Measurements from ENCODE around the gene SNTG2.

The SNTG2 gene

GRCh38 chr2:1249897-1250687 lies 299.4 kb downstream of the SNTG2 start:
- no peak for DNase-seq

- no peak for DNase-seq
Observed at GRCh38 chr2:1251520-1251919, 300.9 kb downstream of the SNTG2 start.

GRCh38 chr2:1253629-1254028 lies 303.0 kb downstream of the SNTG2 start:
- no peak for DNase-seq

- no peak for DNase-seq
Observed at GRCh38 chr2:1254662-1255343, 304.2 kb downstream of the SNTG2 start.

GRCh38 chr2:1256632-1257324 lies 306.1 kb downstream of the SNTG2 start:
- no peak for DNase-seq

GRCh38 chr2:1257334-1257733 lies 306.7 kb downstream of the SNTG2 start:
- no peak for DNase-seq

DNA sequence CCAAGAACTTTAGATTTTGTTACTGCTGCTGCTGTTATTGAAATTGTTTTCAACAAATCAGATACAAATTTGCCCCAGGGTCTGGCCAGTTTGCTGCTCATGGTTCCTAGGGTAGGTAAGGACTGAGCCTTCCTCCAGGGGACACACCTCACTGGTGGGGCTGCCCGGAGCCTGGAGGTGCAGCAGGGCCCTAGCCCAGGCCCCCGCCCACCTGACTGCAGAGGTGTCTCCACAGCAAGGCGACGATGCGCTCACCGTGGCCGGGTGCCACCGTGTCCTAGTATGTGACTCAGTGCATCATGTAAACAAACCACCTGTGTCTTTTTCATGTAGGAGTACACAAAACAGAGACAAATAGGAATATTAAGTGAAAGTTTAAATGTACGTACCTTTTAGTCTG lies 309.1 kb downstream of the SNTG2 start:
- DNase-seq, result no peak

DNA sequence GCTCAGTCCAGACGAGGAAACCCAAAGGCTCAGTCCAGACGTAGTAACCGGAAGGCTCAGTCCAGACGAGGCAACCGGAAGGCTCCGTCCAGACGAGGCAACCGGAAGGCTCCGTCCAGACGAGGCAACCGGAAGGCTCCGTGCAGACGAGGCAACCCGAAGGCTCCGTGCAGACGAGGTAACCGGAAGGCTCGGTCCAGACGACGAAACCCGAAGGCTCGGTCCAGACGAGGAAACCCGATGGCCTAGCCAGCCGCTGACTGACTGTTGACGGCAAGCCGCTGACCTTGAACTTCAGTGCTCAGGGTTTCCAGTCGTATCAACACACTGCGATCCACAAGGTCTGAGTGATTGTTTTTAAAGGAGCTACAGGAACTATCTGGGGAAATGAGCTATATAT lies 312.0 kb downstream of the SNTG2 start:
- no peak for DNase-seq

DNA sequence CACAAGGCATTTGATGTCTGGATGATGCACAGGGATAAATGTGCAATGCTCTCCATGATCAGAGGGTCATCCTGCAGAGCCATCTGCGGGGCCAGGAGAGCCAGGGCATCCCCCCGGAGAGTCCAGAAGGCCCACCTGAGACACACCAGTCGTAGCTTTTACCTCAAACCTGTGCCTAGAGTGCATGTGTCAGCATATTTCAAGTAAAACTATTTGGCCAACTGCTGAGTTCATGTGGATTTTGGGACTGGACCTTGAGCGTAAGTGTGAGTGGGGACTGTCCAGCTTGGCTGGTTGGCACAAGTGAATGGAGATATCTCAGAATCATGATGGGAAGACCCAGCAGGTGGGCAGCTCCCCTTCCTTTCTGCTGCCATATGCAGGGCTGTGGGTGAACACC lies 314.8 kb downstream of the SNTG2 start:
- no peak for DNase-seq

DNA sequence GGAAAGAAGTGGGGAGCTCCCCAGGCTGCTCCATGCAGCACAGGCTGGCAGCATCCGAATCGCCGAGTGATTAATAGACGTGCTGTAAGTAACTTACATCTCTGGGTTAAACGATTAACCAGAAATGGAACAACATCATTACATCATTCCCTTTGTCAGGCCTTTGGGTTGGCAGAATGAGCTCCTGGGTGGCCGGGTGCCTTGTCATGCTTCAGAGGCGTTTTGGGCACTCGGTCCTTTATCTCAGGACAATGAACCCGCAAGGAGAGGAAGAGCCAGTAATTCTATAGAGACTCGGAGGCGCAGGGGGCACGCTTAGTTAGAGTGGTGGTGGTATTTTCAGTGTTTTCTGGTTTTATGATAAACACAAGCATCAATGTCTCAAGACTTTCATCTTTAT lies 315.7 kb downstream of the SNTG2 start:
- no peak for DNase-seq

GRCh38 chr2:1268034-1268433 lies 317.4 kb downstream of the SNTG2 start:
- DNase-seq, result no peak

DNA sequence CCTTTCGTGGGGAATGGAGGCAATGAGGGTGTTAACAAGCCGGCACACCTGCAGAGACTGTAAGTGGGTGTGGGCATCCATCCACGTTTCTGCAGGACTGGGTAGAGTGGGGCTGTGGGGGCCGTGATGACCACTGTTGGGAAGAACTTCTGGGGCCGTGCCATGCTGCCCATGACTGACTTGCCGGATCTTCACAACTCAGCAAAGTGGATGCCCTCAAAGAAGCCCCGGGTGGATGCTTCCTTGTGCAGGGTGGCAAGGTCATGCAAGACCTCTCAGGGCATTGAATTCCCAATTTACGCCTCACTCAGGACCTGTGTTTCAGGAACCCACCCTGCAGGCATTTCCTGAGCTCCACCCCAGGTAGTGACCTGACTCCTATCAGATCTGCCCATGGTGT lies 319.2 kb downstream of the SNTG2 start:
- no peak for DNase-seq

GRCh38 chr2:1272835-1273234 lies 322.2 kb downstream of the SNTG2 start:
- no peak for DNase-seq

- no peak for DNase-seq
Observed at GRCh38 chr2:1277634-1278033, 327.0 kb downstream of the SNTG2 start.

DNA sequence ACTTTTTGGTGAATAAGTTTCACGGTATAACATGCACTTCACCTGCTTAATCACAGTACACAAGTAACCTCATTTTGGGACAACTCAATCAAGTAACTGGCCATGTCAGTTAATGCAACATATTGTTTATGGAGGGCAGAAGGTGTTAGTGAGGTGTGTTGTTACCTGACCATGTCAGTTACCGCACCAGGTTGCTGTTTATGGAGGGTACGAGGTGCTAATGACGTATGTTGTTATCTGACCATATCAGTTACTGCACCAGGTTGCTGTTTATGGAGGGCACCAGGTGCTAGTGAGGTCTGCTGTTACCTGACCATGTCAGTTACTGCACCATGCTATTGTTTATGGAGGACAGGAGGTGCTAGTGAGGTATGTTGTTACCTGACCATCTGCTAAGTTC lies 327.5 kb downstream of the SNTG2 start:
- DNase-seq, result no peak

DNA sequence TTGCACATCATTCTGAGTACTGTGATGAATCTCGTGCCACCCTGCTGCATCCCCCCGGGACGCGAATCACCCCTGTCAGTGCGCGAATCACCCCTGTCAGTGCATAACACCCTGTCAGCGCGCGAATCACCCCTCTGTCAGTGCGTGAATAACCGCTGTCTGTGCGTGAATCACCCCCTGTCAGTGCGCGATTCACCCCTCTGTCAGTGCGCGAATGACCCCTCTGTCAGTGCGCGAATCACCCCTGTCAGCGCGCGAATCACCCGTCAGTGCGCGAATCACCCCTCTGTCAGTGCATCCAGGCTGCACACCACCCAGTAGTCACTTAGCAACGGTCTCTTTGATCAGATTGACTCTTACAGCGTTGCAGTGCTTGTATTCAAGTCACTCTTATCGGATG lies 328.2 kb downstream of the SNTG2 start:
- DNase-seq, result no peak

DNA sequence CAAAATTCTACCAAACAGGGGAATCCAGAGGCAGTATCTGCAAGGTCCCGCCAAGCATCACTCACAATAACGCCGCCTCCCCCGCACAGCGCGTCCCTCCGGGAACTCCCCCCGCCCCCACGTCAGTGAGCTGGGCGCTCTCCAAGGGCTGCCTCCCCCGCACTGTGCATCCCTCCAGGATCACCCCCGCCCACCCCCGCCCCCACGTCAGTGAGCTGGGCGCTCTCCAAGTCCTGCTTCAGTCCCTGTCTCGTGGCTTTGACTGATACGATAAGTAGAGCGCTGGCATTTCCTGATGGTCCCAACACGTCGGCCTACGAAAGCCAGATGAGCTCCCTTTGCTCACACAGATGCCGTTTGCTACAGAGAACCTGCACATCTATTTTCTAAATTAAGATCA lies 331.9 kb downstream of the SNTG2 start:
- no peak for DNase-seq

DNA sequence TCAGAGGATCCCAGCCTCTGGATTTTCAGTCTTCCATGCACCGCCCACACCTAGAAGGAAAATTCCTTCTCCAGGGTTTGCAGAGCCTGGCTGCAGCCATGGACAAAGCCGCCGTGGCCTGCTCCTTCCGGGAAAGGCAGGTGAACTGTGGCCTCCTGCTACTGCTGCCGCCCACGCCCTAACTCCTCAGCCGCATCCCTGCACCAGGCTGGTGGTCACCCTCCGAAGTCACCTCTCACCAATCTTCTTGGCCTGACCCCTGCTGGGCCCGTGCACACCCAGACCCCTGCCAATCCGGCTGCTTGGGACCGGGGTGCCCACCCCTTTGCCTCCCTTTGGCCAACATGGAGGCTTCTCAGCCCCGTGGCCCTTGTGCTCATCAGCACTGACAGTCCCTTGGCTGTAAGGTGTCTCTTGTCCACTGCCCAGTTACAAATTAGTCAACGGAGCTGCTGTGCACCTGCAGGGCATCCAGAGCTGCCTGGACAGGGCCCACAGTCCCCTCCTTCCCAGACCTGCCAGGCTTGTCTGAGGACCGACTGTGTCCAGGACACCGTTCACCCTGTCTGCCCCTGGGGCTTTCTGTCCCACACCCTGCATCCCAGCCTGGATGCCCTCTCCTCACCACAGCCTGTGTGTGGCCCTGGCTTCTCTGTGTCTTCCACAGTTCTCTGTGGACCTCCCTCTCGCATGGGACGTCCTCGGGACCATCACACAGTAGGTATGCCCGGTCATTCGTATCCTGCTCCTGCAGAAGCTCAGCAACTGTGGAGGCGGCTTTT lies 332.6 kb downstream of the SNTG2 start:
- no peak for DNase-seq

- no peak for DNase-seq
Observed at GRCh38 chr2:1283871-1284270, 333.2 kb downstream of the SNTG2 start.

DNA sequence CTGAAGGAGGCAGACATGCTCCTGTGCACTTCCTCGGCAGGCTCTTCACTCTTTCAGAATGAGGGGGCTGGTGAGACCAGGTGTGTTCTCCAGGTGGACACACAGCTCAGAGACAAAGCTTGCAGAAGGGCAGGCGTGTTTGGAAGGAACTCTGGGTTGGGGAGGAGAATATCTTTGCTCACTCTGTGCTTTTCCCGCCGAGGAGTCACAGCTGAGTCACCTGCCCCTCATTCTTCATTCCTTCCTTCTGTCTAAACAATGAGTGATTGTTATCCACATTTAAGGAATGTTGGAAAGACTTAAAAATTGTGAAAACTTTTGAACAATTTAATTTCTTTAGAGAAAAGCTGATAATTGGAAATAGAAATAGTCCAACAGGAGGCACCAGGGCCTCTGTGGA lies 336.3 kb downstream of the SNTG2 start:
- no peak for DNase-seq

- DNase-seq, result no peak
Observed at GRCh38 chr2:1287427-1287826, 336.8 kb downstream of the SNTG2 start.

DNA sequence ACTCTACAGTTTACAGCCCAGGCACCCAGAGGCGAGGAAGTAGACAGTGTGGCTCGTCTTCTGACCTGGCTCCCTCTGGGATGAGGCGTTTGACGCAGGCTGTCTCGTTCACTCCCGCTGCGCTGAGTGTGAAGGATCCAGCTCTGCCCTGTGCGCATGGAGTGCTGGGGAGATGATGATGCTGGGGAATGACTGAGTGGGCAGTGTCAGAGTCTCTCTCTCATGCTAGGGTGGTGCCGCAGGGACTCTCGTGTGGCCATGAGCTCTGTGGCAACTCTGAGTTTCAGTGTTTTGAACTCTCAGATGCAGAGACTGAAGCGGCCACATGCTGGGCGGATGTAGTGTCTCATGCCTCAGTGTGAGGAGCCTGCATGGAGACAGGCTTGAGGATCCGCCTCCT lies 344.3 kb downstream of the SNTG2 start:
- DNase-seq, result no peak

DNA sequence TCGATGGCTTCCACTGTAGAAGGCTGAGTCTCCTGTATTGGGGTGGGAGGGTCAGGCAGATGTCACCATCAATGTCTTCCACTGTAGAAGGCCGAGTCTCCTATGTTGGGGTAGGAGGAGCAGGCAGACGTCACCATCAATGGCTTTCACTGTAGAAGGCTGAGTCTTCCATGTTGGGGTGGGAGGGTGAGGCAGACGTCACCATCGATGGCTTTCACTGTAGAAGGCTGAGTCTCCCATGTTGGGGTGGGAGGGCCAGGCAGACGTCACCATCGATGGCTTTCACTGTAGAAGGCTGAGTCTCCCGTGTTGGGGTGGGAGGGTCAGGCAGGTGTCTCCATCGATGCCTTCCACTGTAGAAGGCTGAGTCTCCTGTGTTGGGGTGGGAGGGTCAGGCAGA lies 345.1 kb downstream of the SNTG2 start:
- DNase-seq, result no peak
